ENCODE results near the gene LNPK.
"Not testable (repeated sequence)": the region's sequence is repeated elsewhere in the genome, so short reads cannot be mapped to it uniquely, and the experiment has no call there.

LNPK gene

GRCh38 chr2:175966839-175967238, 35.2 kb downstream of the LNPK start:
- DNase-seq = no peak

- DNase-seq = no peak
Measured at GRCh38 chr2:175965773-175966172, 36.3 kb downstream of the LNPK start.

GRCh38 chr2:175964195-175964594, 37.9 kb downstream of the LNPK start:
- no peak for DNase-seq

GRCh38 chr2:175963171-175963570, 38.9 kb downstream of the LNPK start:
- not testable (repeated sequence) for DNase-seq

- DNase-seq = no peak
Measured at GRCh38 chr2:175957845-175958244, 44.2 kb downstream of the LNPK start.

- DNase-seq = no peak
Measured at GRCh38 chr2:175955136-175955535, 46.9 kb downstream of the LNPK start.

GRCh38 chr2:175950512-175950911, 51.6 kb downstream of the LNPK start:
- DNase-seq = no peak

GRCh38 chr2:175948191-175948590, 53.9 kb downstream of the LNPK start:
- no peak for DNase-seq

- no peak for DNase-seq
Measured at GRCh38 chr2:175947073-175947472, 55.0 kb downstream of the LNPK start.

- no peak for DNase-seq
Measured at GRCh38 chr2:175941699-175942098, 60.4 kb downstream of the LNPK start.

GRCh38 chr2:175937216-175937615, 64.9 kb downstream of the LNPK start:
- no peak for DNase-seq

- DNase-seq = no peak
Measured at GRCh38 chr2:175935289-175936181, 66.5 kb downstream of the LNPK start.

GRCh38 chr2:175932675-175933074, 69.4 kb downstream of the LNPK start:
- DNase-seq = no peak

- DNase-seq = peak; percentile 44
Measured at GRCh38 chr2:175931805-175932204, 70.3 kb downstream of the LNPK start.

- no peak for DNase-seq
Measured at GRCh38 chr2:175930504-175930903, 71.6 kb downstream of the LNPK start.

- DNase-seq = no peak
Measured at GRCh38 chr2:175929850-175930249, 72.2 kb downstream of the LNPK start.

GRCh38 chr2:175926272-175926671, 75.8 kb downstream of the LNPK start:
- DNase-seq = peak; percentile 5

- DNase-seq = no peak
Measured at GRCh38 chr2:175922160-175922559, 79.9 kb downstream of the LNPK start.

- no peak for DNase-seq
Measured at GRCh38 chr2:175918935-175919334, 83.1 kb downstream of the LNPK start.

- no peak for DNase-seq
Measured at GRCh38 chr2:175914846-175915245, 87.2 kb downstream of the LNPK start.

GRCh38 chr2:175913849-175914743, 88.0 kb downstream of the LNPK start:
- DNase-seq = not testable (repeated sequence)

GRCh38 chr2:175913267-175913666, 88.8 kb downstream of the LNPK start:
- not testable (repeated sequence) for DNase-seq

GRCh38 chr2:175904035-175904434, 98.0 kb downstream of the LNPK start:
- DNase-seq = no peak

All from fibroblast of skin of back (primary cell).